ENCODE results near the gene MSRB1.

Gene MSRB1

GRCh38 chr16:1942810-1943726, at the start of gene MSRB1:
TSS of gene MSRB1 (minus strand) at chr16:1943199. CDS start at chr16:1943156, 43 bp downstream.
- TF ChIP-seq CTCF (IDR thresholded peaks at IDR 0.05; ENCODE audit: insufficient read depth, low read depth, low read length, missing control alignments): no peak
- DNase-seq (ENCODE audit: low read depth): peak; percentile 98
- H3K4me3 ChIP-seq (ENCODE audit: low read length): peak within 1 kb of the TSS; percentile 74

- peak; percentile 93 for DNase-seq (ENCODE audit: low read depth)
- no peak for TF ChIP-seq CTCF (IDR thresholded peaks at IDR 0.05; ENCODE audit: insufficient read depth, low read depth, low read length, missing control alignments)
- H3K4me3 ChIP-seq (ENCODE audit: low read length): peak overlapping the region; percentile 11
Measured at GRCh38 chr16:1991948-1992703, 49.1 kb upstream of the MSRB1 start.

GRCh38 chr16:1991588-1991947, 48.6 kb upstream of the MSRB1 start:
- DNase-seq (ENCODE audit: low read depth): no peak
- TF ChIP-seq CTCF (IDR thresholded peaks at IDR 0.05; ENCODE audit: insufficient read depth, low read depth, low read length, missing control alignments): no peak
- no peak overlapping the region for H3K4me3 ChIP-seq (ENCODE audit: low read length)

- no peak for TF ChIP-seq CTCF (IDR thresholded peaks at IDR 0.05; ENCODE audit: insufficient read depth, low read depth, low read length, missing control alignments)
- no peak for DNase-seq (ENCODE audit: low read depth)
- H3K4me3 ChIP-seq (ENCODE audit: low read length): no peak overlapping the region
Measured at GRCh38 chr16:1991135-1991551, 48.1 kb upstream of the MSRB1 start.

GRCh38 chr16:1990351-1991134, 47.5 kb upstream of the MSRB1 start:
- no peak for DNase-seq (ENCODE audit: low read depth)
- no peak overlapping the region for H3K4me3 ChIP-seq (ENCODE audit: low read length)

GRCh38 chr16:1990101-1990350, 47.0 kb upstream of the MSRB1 start:
- no peak overlapping the region for H3K4me3 ChIP-seq (ENCODE audit: low read length)
- no peak for DNase-seq (ENCODE audit: low read depth)

More at GRCh38 chr16:1990351-1991134, 47.5 kb upstream of the MSRB1 start:
- no peak for TF ChIP-seq CTCF (IDR thresholded peaks at IDR 0.05; ENCODE audit: insufficient read depth, low read depth, low read length, missing control alignments)

More at GRCh38 chr16:1990101-1990350, 47.0 kb upstream of the MSRB1 start:
- TF ChIP-seq CTCF (IDR thresholded peaks at IDR 0.05; ENCODE audit: insufficient read depth, low read depth, low read length, missing control alignments): no peak

Measured in epithelial cell of esophagus (primary cell).